Astrocyte (in vitro differentiated cells and primary cell): Measurements from ENCODE around the gene FGF12. TPM values are rescaled to one million over a fixed set of nuclear protein-coding genes. Genes with fewer than 3 reads are reported as not detected.
A peak's percentile ranks its signal among the peaks of the same experiment; 100 is the strongest.

ENCODE experiments used
- DNase-seq: peaks from one replicate; pipeline ENCODE4 v3.0.0-alpha.2; 2010; ENCODE audit warnings: low read depth
- FAIRE-seq: peaks from 2 replicates; lab custom pipeline; 2011; peaks lifted over from hg19 to GRCh38; lab: Jason Lieb, UNC
- H2AFZ ChIP-seq: 2 replicates; pipeline ENCODE4 v1.6.0; 2012; ENCODE audit warnings: low read depth, low read length, inconsistent platforms
- H3K27ac ChIP-seq: 2 replicates; pipeline ENCODE4 v1.5.1; 2011; ENCODE audit warnings: low read depth, low read length, inconsistent platforms
- H3K27me3 ChIP-seq: 2 replicates; pipeline ENCODE4 v1.6.0; 2011; ENCODE audit warnings: low read length, inconsistent platforms; ENCODE audit not compliant: insufficient read depth
- H3K36me3 ChIP-seq: 2 replicates; pipeline ENCODE4 v1.5.1; 2011; ENCODE audit warnings: low read length, inconsistent platforms; ENCODE audit not compliant: insufficient read depth
- H3K4me1 ChIP-seq: 2 replicates; pipeline ENCODE4 v1.5.1; 2011; ENCODE audit warnings: low read length, inconsistent platforms; ENCODE audit not compliant: insufficient read depth
- H3K4me2 ChIP-seq: 2 replicates; pipeline ENCODE4 v1.6.0; 2012; ENCODE audit warnings: low read length, inconsistent platforms
- H3K4me3 ChIP-seq: 2 replicates; pipeline ENCODE4 v1.5.1; 2011; ENCODE audit warnings: low read depth, mild to moderate bottlenecking, low read length, inconsistent platforms; ENCODE audit not compliant: insufficient read depth
- H3K79me2 ChIP-seq: 2 replicates; pipeline ENCODE4 v1.6.0; 2012; ENCODE audit warnings: mild to moderate bottlenecking, low read length, inconsistent platforms; ENCODE audit not compliant: insufficient read depth
- H3K9ac ChIP-seq: 2 replicates; pipeline ENCODE4 v1.6.0; 2012; ENCODE audit warnings: mild to moderate bottlenecking, low read length, inconsistent platforms
- H3K9me3 ChIP-seq: 2 replicates; pipeline ENCODE4 v1.5.1; 2012; ENCODE audit warnings: low read depth, mild to moderate bottlenecking, low read length, inconsistent platforms; ENCODE audit not compliant: insufficient read depth
- H4K20me1 ChIP-seq: 2 replicates; pipeline ENCODE4 v1.6.0; 2012; ENCODE audit warnings: low read length, inconsistent platforms; ENCODE audit not compliant: insufficient read depth
- H3K27ac Mint-ChIP-seq: one replicate; pipeline ENCODE4 v1.8.0; 2021; ENCODE audit warnings: mild to moderate bottlenecking, mixed read lengths; ENCODE audit not compliant: unreplicated experiment
- H3K27me3 Mint-ChIP-seq: one replicate; pipeline ENCODE4 v1.8.0; 2021; ENCODE audit warnings: low read depth, mixed read lengths; ENCODE audit not compliant: unreplicated experiment
- H3K36me3 Mint-ChIP-seq: one replicate; pipeline ENCODE4 v1.8.0; 2021; ENCODE audit warnings: low read depth, mixed read lengths; ENCODE audit not compliant: unreplicated experiment
- H3K4me1 Mint-ChIP-seq: one replicate; pipeline ENCODE4 v1.8.0; 2021; ENCODE audit warnings: low read depth, mixed read lengths; ENCODE audit not compliant: unreplicated experiment
- H3K4me3 Mint-ChIP-seq: one replicate; pipeline ENCODE4 v1.8.0; 2021; ENCODE audit warnings: mild to moderate bottlenecking, moderate library complexity, mixed read lengths; ENCODE audit not compliant: unreplicated experiment
- H3K9me3 Mint-ChIP-seq: one replicate; pipeline ENCODE4 v1.8.0; 2021; ENCODE audit warnings: mild to moderate bottlenecking, mixed read lengths; ENCODE audit not compliant: unreplicated experiment
- EZH2 ChIP-seq: IDR thresholded peaks from 2 replicates; pipeline ENCODE4 v1.6.1; 2012; ENCODE audit warnings: mild to moderate bottlenecking, low read length, inconsistent platforms; ENCODE audit not compliant: insufficient read depth
- total RNA-seq: library from RNA; stranded (reverse); gene quantifications from 2 replicates; pipeline ENCODE4 v1.2.1, GENCODE V29; 2021
- TF ChIP-seq, protein P1 (sequence below): IDR thresholded peaks from 2 replicates; pipeline ENCODE4 v1.5.1; 2011; ENCODE audit warnings: low read depth, mild to moderate bottlenecking, inconsistent platforms, low read length, moderate library complexity; ENCODE audit not compliant: insufficient read depth

The FGF12 gene
- total RNA-seq, 1 donor from 2014 or later: 1.4 TPM

- Histone ChIP-seq H3K27me3 (no peaks in the 10 kb centered on the region), H3K9ac (no peak overlapping the region), H3K27ac (peak overlapping the region; percentile 34), H2AFZ (no peak overlapping the region), H3K79me2 (no peaks in the 10 kb centered on the region), H3K9me3 (no peaks in the 10 kb centered on the region), H3K4me1 (peaks cover 8% of the 10 kb centered on the region), H4K20me1 (no peaks in the 10 kb centered on the region), H3K4me3 (no peak overlapping the region), H3K36me3 (no peaks in the 10 kb centered on the region), H3K4me2 (peak overlapping the region; percentile 47)
- peak; percentile 84 for DNase-seq
- Mint-ChIP-seq H3K4me1 (no peaks in the 10 kb centered on the region), H3K36me3 (no peaks in the 10 kb centered on the region), H3K27ac (no peak overlapping the region), H3K27me3 (no peaks in the 10 kb centered on the region), H3K4me3 (no peak overlapping the region), H3K9me3 (no peaks in the 10 kb centered on the region)
- TF ChIP-seq EZH2: no peak
- TF ChIP-seq, protein P1, sequence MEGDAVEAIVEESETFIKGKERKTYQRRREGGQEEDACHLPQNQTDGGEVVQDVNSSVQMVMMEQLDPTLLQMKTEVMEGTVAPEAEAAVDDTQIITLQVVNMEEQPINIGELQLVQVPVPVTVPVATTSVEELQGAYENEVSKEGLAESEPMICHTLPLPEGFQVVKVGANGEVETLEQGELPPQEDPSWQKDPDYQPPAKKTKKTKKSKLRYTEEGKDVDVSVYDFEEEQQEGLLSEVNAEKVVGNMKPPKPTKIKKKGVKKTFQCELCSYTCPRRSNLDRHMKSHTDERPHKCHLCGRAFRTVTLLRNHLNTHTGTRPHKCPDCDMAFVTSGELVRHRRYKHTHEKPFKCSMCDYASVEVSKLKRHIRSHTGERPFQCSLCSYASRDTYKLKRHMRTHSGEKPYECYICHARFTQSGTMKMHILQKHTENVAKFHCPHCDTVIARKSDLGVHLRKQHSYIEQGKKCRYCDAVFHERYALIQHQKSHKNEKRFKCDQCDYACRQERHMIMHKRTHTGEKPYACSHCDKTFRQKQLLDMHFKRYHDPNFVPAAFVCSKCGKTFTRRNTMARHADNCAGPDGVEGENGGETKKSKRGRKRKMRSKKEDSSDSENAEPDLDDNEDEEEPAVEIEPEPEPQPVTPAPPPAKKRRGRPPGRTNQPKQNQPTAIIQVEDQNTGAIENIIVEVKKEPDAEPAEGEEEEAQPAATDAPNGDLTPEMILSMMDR: no peak
- no peak for FAIRE-seq
Observed at GRCh38 chr3:192481638-192482037, 245.7 kb downstream of the FGF12 start.

GRCh38 chr3:192467230-192468140 is 259.9 kb downstream of the FGF12 start:
- H2AFZ ChIP-seq: no peak overlapping the region
- H3K9me3 Mint-ChIP-seq: no peaks in the 10 kb centered on the region
- TF ChIP-seq, protein P1: peak; percentile 98
- TF ChIP-seq EZH2: no peak
- FAIRE-seq (no peak), DNase-seq (no peak)
- peaks cover 10% of the 10 kb centered on the region for H3K27me3 ChIP-seq
- H3K9ac ChIP-seq: no peak overlapping the region
- peaks cover 5% of the 10 kb centered on the region for H3K27me3 Mint-ChIP-seq
- H4K20me1 ChIP-seq: no peaks in the 10 kb centered on the region
- H3K27ac Mint-ChIP-seq: no peak overlapping the region
- no peak overlapping the region for H3K4me2 ChIP-seq
- H3K36me3 ChIP-seq: no peaks in the 10 kb centered on the region
- H3K27ac ChIP-seq: no peak overlapping the region
- no peak overlapping the region for H3K4me3 Mint-ChIP-seq
- no peaks in the 10 kb centered on the region for H3K4me1 ChIP-seq
- H3K36me3 Mint-ChIP-seq: no peaks in the 10 kb centered on the region
- H3K9me3 ChIP-seq: no peaks in the 10 kb centered on the region
- no peak overlapping the region for H3K4me3 ChIP-seq
- H3K4me1 Mint-ChIP-seq: no peaks in the 10 kb centered on the region
- H3K79me2 ChIP-seq: no peaks in the 10 kb centered on the region

DNA sequence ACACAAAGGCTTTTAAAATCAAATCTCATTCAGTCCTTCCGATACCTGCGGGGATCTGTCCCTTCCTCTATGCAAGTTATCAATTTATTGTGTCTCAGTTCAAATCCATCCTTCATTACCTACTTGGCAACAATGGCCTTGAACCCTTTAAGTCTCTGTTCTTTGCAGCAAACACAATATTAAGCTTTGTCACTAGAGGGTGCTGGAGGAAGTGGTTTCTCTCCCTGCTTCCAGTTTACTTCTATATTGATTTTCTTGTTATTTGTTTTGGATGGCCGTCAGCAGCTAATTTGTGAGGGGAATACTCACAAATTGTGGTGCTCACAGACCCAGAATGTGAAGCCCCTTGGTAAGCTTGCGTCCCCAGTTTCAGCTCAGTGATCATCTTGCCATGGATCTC is 278.3 kb downstream of the FGF12 start:
- H3K4me3 Mint-ChIP-seq: no peak overlapping the region
- peaks cover 10% of the 10 kb centered on the region for H3K4me1 Mint-ChIP-seq
- no peaks in the 10 kb centered on the region for H4K20me1 ChIP-seq
- no peak overlapping the region for H3K27ac ChIP-seq
- H3K4me3 ChIP-seq: no peak overlapping the region
- H3K4me1 ChIP-seq: peaks cover 6% of the 10 kb centered on the region
- H3K36me3 ChIP-seq: no peaks in the 10 kb centered on the region
- H3K4me2 ChIP-seq: no peak overlapping the region
- H3K9me3 Mint-ChIP-seq: no peaks in the 10 kb centered on the region
- H3K36me3 Mint-ChIP-seq: no peaks in the 10 kb centered on the region
- no peaks in the 10 kb centered on the region for H3K79me2 ChIP-seq
- no peaks in the 10 kb centered on the region for H3K27me3 ChIP-seq
- H2AFZ ChIP-seq: no peak overlapping the region
- H3K9me3 ChIP-seq: no peaks in the 10 kb centered on the region
- TF ChIP-seq, protein P1: no peak
- TF ChIP-seq EZH2: no peak
- DNase-seq (no peak), FAIRE-seq (no peak)
- H3K9ac ChIP-seq: no peak overlapping the region
- no peaks in the 10 kb centered on the region for H3K27me3 Mint-ChIP-seq
- H3K27ac Mint-ChIP-seq: no peak overlapping the region
